AG09319 (cell line): ENCODE measurements around the gene KCNA10.

ENCODE experiments used
- DNase-seq: peaks from one replicate; pipeline ENCODE4 v3.0.0-alpha.2; 2010; ENCODE audit warnings: low read depth; ENCODE audit errors: extremely low read depth
- CTCF ChIP-seq: IDR thresholded peaks from 2 replicates; pipeline ENCODE4 v1.5.1; 2011; ENCODE audit warnings: low read depth, mild to moderate bottlenecking, inconsistent platforms, low read length, moderate library complexity

KCNA10 gene

GRCh38 chr1:110535985-110536384, 17.0 kb upstream of the KCNA10 start:
- DNase-seq, result no peak

GRCh38 chr1:110533230-110533629, 14.3 kb upstream of the KCNA10 start:
- no peak for TF ChIP-seq CTCF
- no peak for DNase-seq

More at GRCh38 chr1:110535985-110536384, 17.0 kb upstream of the KCNA10 start:
- TF ChIP-seq CTCF, result no peak

GRCh38 chr1:110529011-110529410, 10.0 kb upstream of the KCNA10 start:
- TF ChIP-seq CTCF, result no peak
- DNase-seq, result no peak

- TF ChIP-seq CTCF, result no peak
- DNase-seq, result no peak
These were observed 7.3 kb upstream of the KCNA10 start for GRCh38 chr1:110526201-110526780.

- no peak for TF ChIP-seq CTCF
- DNase-seq, result no peak
These were observed 6.2 kb upstream of the KCNA10 start for GRCh38 chr1:110525249-110525595.

- TF ChIP-seq CTCF, result peak; percentile 54
- no peak for DNase-seq
These were observed 5.6 kb upstream of the KCNA10 start for GRCh38 chr1:110524311-110525248.

- no peak for TF ChIP-seq CTCF
- DNase-seq, result no peak
These were observed 4.0 kb upstream of the KCNA10 start for GRCh38 chr1:110523011-110523410.
